ENCODE data around the gene TWSG1.

- TF ChIP-seq TAF1 (IDR thresholded peaks at IDR 0.05; ENCODE audit: borderline replicate concordance, low read depth, low read length) = no peak
- TF ChIP-seq POLR2A (IDR thresholded peaks at IDR 0.05; ENCODE audit: low read depth, low read length) = no peak
- TF ChIP-seq POLR2AphosphoS5 (IDR thresholded peaks at IDR 0.05; ENCODE audit: low read depth, low read length) = no peak
Measured at GRCh38 chr18:9289698-9290097, 44.9 kb upstream of the TWSG1 start.
